B cell (primary cell): ENCODE measurements around the gene PDGFRB. TPM values are rescaled to one million over a fixed set of nuclear protein-coding genes. Genes with fewer than 3 reads are reported as not detected.

Source experiments
- ATAC-seq: fragments of 200-7000 bp; cut with Tn5 transposase; one replicate; pipeline ENCODE4 v1.10.0; 2021; ENCODE audit warnings: low read depth, mild to moderate bottlenecking, moderate number of reproducible peaks, moderate library complexity
- CTCF ChIA-PET: fragments of 350-600 bp; sonication (Branson Sonifier 250); formaldehyde crosslinking; loops from one replicate; lab custom pipeline; 2021; ENCODE audit warnings: antibody characterized with exemption, inconsistent platforms; lab: Charles Lee
- POLR2A ChIA-PET: fragments of 350-600 bp; sonication (Branson Sonifier 250); formaldehyde crosslinking; loops from one replicate; lab custom pipeline; 2021; ENCODE audit warnings: antibody characterized with exemption; lab: Charles Lee
- DNase-seq: peaks from one replicate; pipeline ENCODE4 v3.0.0; 2013
- H2AFZ ChIP-seq: 2 replicates; pipeline ENCODE4 v1.6.1; 2012; ENCODE audit warnings: mild to moderate bottlenecking, low read depth, low read length; ENCODE audit not compliant: insufficient read depth, poor library complexity, severe bottlenecking
- H3K27ac ChIP-seq, 2 donors: 1 replicate in 1 of 2; 2 replicates in 1 of 2; pipeline ENCODE4 v1.5.1; 2012 to 2013; ENCODE audit warnings: low read length in 2 of 2, mild to moderate bottlenecking in 2 of 2, moderate library complexity in 1 of 2
- H3K27me3 ChIP-seq, 4 experiments: fragments of 200-600 bp in 1 of 4; sonication (generic) in 1 of 4; replicated peaks in 1 of 4; 1 replicate in 2 of 4; 2 replicates in 2 of 4; pipeline versions ENCODE4 v1.6.1 to v1.7.0; 2013 to 2016; ENCODE audit warnings: low read length in 3 of 4, mild to moderate bottlenecking in 2 of 4, mixed read lengths in 1 of 4, moderate library complexity in 1 of 4; ENCODE audit not compliant: insufficient read depth in 4 of 4, control insufficient read depth in 3 of 4; ENCODE audit errors: control extremely low read depth in 1 of 4
- H3K36me3 ChIP-seq, 2 experiments: replicated peaks in 1 of 2; 1 replicate in 1 of 2; 2 replicates in 1 of 2; pipeline versions ENCODE4 v1.6.1 to v1.7.1; 2013; ENCODE audit warnings: low read length in 1 of 2; ENCODE audit not compliant: insufficient read depth in 2 of 2, control insufficient read depth in 1 of 2; ENCODE audit errors: control extremely low read depth in 1 of 2, extremely low read depth in 1 of 2
- H3K4me1 ChIP-seq, 2 donors: fragments of 200-600 bp in 1 of 2; sonication (generic) in 1 of 2; 1 replicate in 1 of 2; 2 replicates in 1 of 2; pipeline versions ENCODE4 v1.5.1 to v1.6.1; 2013 to 2017; ENCODE audit warnings: low read length in 2 of 2; ENCODE audit not compliant: control insufficient read depth in 2 of 2, insufficient read depth in 2 of 2
- H3K4me2 ChIP-seq: replicated peaks from 2 replicates; pipeline ENCODE3; 2012; ENCODE audit warnings: mild to moderate bottlenecking, low read depth, low read length; ENCODE audit not compliant: poor library complexity, severe bottlenecking
- H3K4me3 ChIP-seq, 5 experiments: fragments of 200-600 bp in 1 of 5; sonication (generic) in 1 of 5; 1 replicate in 3 of 5; 2 replicates in 2 of 5; pipeline versions ENCODE4 v1.5.1 to v1.7.0; 2011 to 2016; ENCODE audit warnings: low read length in 4 of 5, mild to moderate bottlenecking in 4 of 5, low read depth in 2 of 5, control low read depth in 1 of 5, moderate library complexity in 1 of 5; ENCODE audit not compliant: insufficient read depth in 1 of 5; ENCODE audit errors: control extremely low read depth in 1 of 5, extremely low read depth in 1 of 5
- H3K79me2 ChIP-seq: fragments of 200-600 bp; sonication (generic); one replicate; pipeline ENCODE4 v1.6.0; 2016; ENCODE audit warnings: low read length; ENCODE audit not compliant: control insufficient read depth, insufficient read depth
- H3K9ac ChIP-seq: fragments of 200-600 bp; sonication (generic); 2 replicates; pipeline ENCODE4 v1.6.1; 2017; ENCODE audit warnings: mild to moderate bottlenecking, low read length, moderate library complexity
- H3K9me3 ChIP-seq, 3 donors: one replicate each; pipeline versions ENCODE4 v1.6.1 to v1.7.1; 2013; ENCODE audit warnings: low read length in 2 of 3; ENCODE audit not compliant: control insufficient read depth in 2 of 3, insufficient read depth in 1 of 3; ENCODE audit errors: control extremely low read depth in 1 of 3
- H4K20me1 ChIP-seq: 2 replicates; pipeline ENCODE4 v1.6.0; 2012; ENCODE audit warnings: mild to moderate bottlenecking, low read length; ENCODE audit not compliant: insufficient read depth, control insufficient read depth, poor library complexity, severe bottlenecking
- H3K27ac Mint-ChIP-seq: one replicate; pipeline ENCODE4 v1.8.0; 2021; ENCODE audit warnings: mixed read lengths
- H3K27me3 Mint-ChIP-seq: one replicate; pipeline ENCODE4 v1.8.0; 2021; ENCODE audit warnings: mixed read lengths
- H3K4me1 Mint-ChIP-seq: one replicate; pipeline ENCODE4 v1.8.0; 2021; ENCODE audit warnings: mixed read lengths
- H3K4me3 Mint-ChIP-seq: one replicate; pipeline ENCODE4 v1.8.0; 2021; ENCODE audit warnings: mixed read lengths
- H3K9me3 Mint-ChIP-seq: one replicate; pipeline ENCODE4 v1.8.0; 2022; ENCODE audit warnings: mixed read lengths; ENCODE audit not compliant: insufficient read depth
- CTCF ChIP-seq: fragments of 200-600 bp; IDR thresholded peaks from one replicate; pipeline ENCODE4 v1.8.0; 2022; ENCODE audit warnings: antibody characterized with exemption, mild to moderate bottlenecking
- EZH2 ChIP-seq: IDR thresholded peaks from 2 replicates; pipeline ENCODE4 v1.6.1; 2012; ENCODE audit warnings: borderline replicate concordance, low read depth, mild to moderate bottlenecking, moderate library complexity, low read length; ENCODE audit not compliant: insufficient read depth, poor library complexity, severe bottlenecking
- WGBS: methylation state at CpG from one replicate; pipeline ENCODE4 v1.1.5; 2013; ENCODE audit warnings: missing lambda C conversion rate; ENCODE audit not compliant: insufficient coverage; 5-methylcytosine and 5-hydroxymethylcytosine counted together
- intact Hi-C: fragments of 100-400 bp; cut with micrococcal nuclease; formaldehyde crosslinking; loops from one replicate; pipeline ENCODE4 v1.10.0; 2022
- polyA plus RNA-seq: library from polyadenylated mRNA; depleted of rRNA; stranded (reverse); fragments of >200 nt; gene quantifications from 2 replicates; pipeline ENCODE4 v1.2.3, GENCODE V29; 2012
- total RNA-seq, 2 donors: library from RNA; stranded (reverse); fragments of 120-200 nt in 1 of 2; gene quantifications; 1 replicate in 1 of 2; 2 replicates in 1 of 2; pipeline versions ENCODE4 v1.2.3 to v1.2.4, GENCODE V29; 2013 to 2022

The PDGFRB gene
- total and polyA plus RNA-seq, 2 donors (not counting 1 experiment from before 2014, with no cell fraction given), result 0.42 to 3.6 TPM

DNA sequence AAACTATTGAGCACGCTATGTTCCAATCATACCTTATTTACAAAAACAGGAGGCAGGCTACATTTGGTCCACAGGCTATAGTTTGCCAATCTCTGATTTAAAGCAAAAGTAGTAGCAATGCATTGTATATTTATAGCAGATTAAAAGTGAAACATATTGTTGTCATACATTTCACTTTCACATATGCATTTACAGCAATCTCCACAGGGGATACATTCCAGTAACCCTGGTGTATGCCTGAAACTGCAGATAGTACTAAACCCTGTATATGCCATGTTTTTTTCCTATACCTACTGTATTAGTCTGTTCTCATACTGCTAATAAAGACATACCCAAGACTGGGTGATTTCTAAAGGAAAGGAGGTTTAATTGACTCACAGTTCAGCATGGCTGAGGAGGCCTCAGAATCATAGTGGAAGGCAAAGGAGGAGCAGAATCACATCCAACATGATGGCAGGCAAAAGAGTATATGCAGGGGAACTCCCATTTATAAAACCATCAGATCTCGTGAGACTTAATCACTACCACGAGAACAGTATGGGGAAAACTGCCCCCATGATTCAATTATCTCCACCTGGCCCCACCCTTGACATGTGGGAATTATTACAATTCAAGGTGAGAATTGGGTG lies 63.4 kb downstream of the PDGFRB start:
- H3K27ac Mint-ChIP-seq, result no peak overlapping the region
- CTCF ChIA-PET, result interaction anchor here (0.6 kb wide), 1 partner anchor 307 kb away, joined by 3 read pairs; no protein-coding TSS in a partner anchor

More for the DNA sequence above, 63.4 kb downstream of the PDGFRB start:
- no peaks in the 10 kb centered on the region for H3K9me3 ChIP-seq
- H3K36me3 ChIP-seq, result no peaks in the 10 kb centered on the region
- H4K20me1 ChIP-seq, result no peaks in the 10 kb centered on the region
- DNase-seq, result no peak
- H3K4me2 ChIP-seq, result no peak overlapping the region
- WGBS, result no CpG with 5 or more reads among the region's 3 CpGs
- TF ChIP-seq CTCF (no peak), EZH2 (no peak)
- POLR2A ChIA-PET, result no interaction called here
- no peaks in the 10 kb centered on the region for H3K79me2 ChIP-seq
- no peak overlapping the region for H3K4me3 ChIP-seq
- H3K4me1 ChIP-seq, result no peaks in the 10 kb centered on the region
- peaks cover 14% of the 10 kb centered on the region for H3K27me3 Mint-ChIP-seq
- intact Hi-C loops, result no loop called here
- peaks cover 4% of the 10 kb centered on the region for H3K4me1 Mint-ChIP-seq
- no peak overlapping the region for H2AFZ ChIP-seq
- no peak for ATAC-seq
- no peak overlapping the region for H3K9ac ChIP-seq
- no peaks in the 10 kb centered on the region for H3K27me3 ChIP-seq
- H3K27ac ChIP-seq, result no peak overlapping the region
- no peaks in the 10 kb centered on the region for H3K9me3 Mint-ChIP-seq
- no peak overlapping the region for H3K4me3 Mint-ChIP-seq
